MCF 10A (cell line): Measurements from ENCODE around the gene DYRK1A. TPM values are rescaled to one million over a fixed set of nuclear protein-coding genes. Genes with fewer than 3 reads are reported as not detected.

ENCODE experiments used
- BruUV-seq: library from RNA; stranded (reverse); fragments of 400-500 nt; replicated peaks from 2 replicates; lab custom pipeline; 2021; lab: Mats Ljungman, UMichigan
- CTCF ChIA-PET: fragments of 300-600 bp; sonication (Branson Sonifier 250); formaldehyde crosslinking; extraction: SDS; loops from one replicate; lab custom pipeline; 2021; ENCODE audit warnings: antibody characterized with exemption, inconsistent platforms; lab: Yijun Ruan, JAX
- POLR2A ChIA-PET: fragments of 300-600, 350-650 bp; sonication (Branson Sonifier 250); formaldehyde crosslinking; extraction: SDS; loops from one replicate; lab custom pipeline; 2020; ENCODE audit warnings: antibody characterized with exemption, inconsistent platforms; lab: Yijun Ruan, JAX
- DNase-seq: peaks from one replicate; pipeline ENCODE4 v3.0.0-alpha.2; 2018; ENCODE audit not compliant: unreplicated experiment
- H3K27ac Mint-ChIP-seq: one replicate; pipeline ENCODE4 v1.8.0; 2022; ENCODE audit warnings: mild to moderate bottlenecking, low read depth, mixed read lengths; ENCODE audit not compliant: unreplicated experiment
- H3K27me3 Mint-ChIP-seq: one replicate; pipeline ENCODE4 v1.8.0; 2022; ENCODE audit warnings: mixed read lengths; ENCODE audit not compliant: insufficient read depth, unreplicated experiment
- H3K36me3 Mint-ChIP-seq: one replicate; pipeline ENCODE4 v1.8.0; 2022; ENCODE audit warnings: mild to moderate bottlenecking, moderate library complexity, mixed read lengths; ENCODE audit not compliant: insufficient read depth, unreplicated experiment
- H3K4me1 Mint-ChIP-seq: one replicate; pipeline ENCODE4 v1.8.0; 2022; ENCODE audit warnings: mixed read lengths; ENCODE audit not compliant: insufficient read depth, unreplicated experiment
- H3K4me3 Mint-ChIP-seq: one replicate; pipeline ENCODE4 v1.8.0; 2022; ENCODE audit warnings: mild to moderate bottlenecking, moderate library complexity, mixed read lengths; ENCODE audit not compliant: unreplicated experiment
- H3K9me3 Mint-ChIP-seq: one replicate; pipeline ENCODE4 v1.8.0; 2022; ENCODE audit warnings: mixed read lengths; ENCODE audit not compliant: unreplicated experiment
- intact Hi-C: fragments of 100-400 bp; cut with micrococcal nuclease; formaldehyde crosslinking; loops from 2 replicates; pipeline ENCODE4 v1.14.1; 2022
- total RNA-seq: library from RNA; stranded (reverse); gene quantifications from 2 replicates; pipeline ENCODE4 v1.2.3, GENCODE V29; 2022
- TF ChIP-seq, protein P1 (sequence below): fragments of 200-600 bp; IDR thresholded peaks from one replicate; pipeline ENCODE4 v1.8.0; 2022; ENCODE audit warnings: antibody characterized with exemption, mild to moderate bottlenecking; ENCODE audit not compliant: unreplicated experiment

Gene DYRK1A
- total RNA-seq, 1 experiment from 2014 or later = 58.6 TPM

DNA sequence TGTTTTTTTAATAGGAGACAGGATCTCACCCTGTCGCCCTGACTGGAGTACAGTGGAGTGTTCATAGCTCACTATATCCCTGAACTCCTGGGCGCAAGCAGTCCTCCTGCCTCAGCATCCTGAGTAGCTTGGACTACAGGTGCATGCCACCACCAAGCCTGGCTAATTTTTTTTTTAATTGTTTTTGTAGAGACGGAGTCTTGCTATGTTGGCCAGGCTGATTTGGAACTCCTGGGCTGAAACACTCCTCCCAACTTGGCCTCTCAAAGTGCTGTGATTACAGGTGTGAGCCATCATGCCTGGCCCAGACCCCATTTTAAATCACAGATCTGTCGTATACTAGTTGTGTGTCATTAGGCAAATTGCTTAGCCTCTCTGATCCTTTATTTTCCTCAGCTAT is 161.1 kb downstream of the DYRK1A start:
- intact Hi-C loops = no loop called here
- CTCF ChIA-PET = interaction anchor here (0.7 kb wide), 1 partner anchor 146 kb away, joined by 4 read pairs; no protein-coding TSS in a partner anchor
- Mint-ChIP-seq H3K27ac (no peak overlapping the region), H3K36me3 (peaks cover 6% of the 10 kb centered on the region), H3K4me1 (peaks cover 11% of the 10 kb centered on the region), H3K27me3 (no peaks in the 10 kb centered on the region), H3K4me3 (no peak overlapping the region), H3K9me3 (no peaks in the 10 kb centered on the region)
- TF ChIP-seq, protein P1, sequence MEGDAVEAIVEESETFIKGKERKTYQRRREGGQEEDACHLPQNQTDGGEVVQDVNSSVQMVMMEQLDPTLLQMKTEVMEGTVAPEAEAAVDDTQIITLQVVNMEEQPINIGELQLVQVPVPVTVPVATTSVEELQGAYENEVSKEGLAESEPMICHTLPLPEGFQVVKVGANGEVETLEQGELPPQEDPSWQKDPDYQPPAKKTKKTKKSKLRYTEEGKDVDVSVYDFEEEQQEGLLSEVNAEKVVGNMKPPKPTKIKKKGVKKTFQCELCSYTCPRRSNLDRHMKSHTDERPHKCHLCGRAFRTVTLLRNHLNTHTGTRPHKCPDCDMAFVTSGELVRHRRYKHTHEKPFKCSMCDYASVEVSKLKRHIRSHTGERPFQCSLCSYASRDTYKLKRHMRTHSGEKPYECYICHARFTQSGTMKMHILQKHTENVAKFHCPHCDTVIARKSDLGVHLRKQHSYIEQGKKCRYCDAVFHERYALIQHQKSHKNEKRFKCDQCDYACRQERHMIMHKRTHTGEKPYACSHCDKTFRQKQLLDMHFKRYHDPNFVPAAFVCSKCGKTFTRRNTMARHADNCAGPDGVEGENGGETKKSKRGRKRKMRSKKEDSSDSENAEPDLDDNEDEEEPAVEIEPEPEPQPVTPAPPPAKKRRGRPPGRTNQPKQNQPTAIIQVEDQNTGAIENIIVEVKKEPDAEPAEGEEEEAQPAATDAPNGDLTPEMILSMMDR = no peak
- no TSS peak for BruUV-seq
- POLR2A ChIA-PET = no interaction called here
- no peak for DNase-seq

DNA sequence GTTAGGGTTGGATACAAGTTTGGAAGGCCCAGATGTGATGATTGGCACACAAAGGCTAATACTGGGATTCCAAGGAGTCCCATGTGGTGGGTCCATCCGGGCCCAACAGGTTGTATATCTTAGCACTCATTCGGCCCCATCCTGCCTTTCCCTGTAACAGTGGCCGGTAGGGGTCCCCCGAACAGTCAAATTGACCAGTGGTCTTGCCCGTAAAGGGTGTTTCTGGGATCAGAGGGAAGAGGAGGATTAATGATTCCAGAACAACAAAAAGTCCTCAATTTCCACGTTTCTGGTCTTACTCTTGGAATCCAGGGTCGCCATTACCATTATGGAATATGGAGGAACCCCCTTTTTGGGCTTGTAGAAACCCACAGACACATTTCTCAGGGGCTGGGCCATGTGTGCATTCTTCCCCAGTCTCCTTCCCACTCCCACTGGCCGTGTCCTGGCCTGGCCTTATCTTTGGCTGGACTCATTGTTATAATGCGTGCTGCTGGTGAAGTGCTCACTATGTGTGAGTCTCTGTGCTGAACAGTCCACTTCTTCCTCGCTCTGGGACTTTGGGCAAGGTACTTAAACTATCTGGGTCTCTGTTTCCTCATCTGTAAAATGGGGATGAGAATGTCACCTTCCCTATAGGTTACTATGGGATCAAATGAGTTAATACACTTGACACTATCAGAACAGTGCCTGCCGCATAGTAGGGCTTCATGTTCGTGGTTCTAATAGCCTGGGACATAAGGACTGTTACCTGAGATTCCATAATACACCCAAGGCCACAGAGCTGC is 161.8 kb downstream of the DYRK1A start:
- no peaks in the 10 kb centered on the region for H3K27me3 Mint-ChIP-seq
- DNase-seq = no peak
- BruUV-seq = no TSS peak
- TF ChIP-seq, protein P1 = no peak
- peaks cover 18% of the 10 kb centered on the region for H3K4me1 Mint-ChIP-seq
- no peak overlapping the region for H3K27ac Mint-ChIP-seq
- intact Hi-C loops = no loop called here
- POLR2A ChIA-PET = no interaction called here
- CTCF ChIA-PET = no interaction called here
- H3K9me3 Mint-ChIP-seq = no peaks in the 10 kb centered on the region
- peaks cover 6% of the 10 kb centered on the region for H3K36me3 Mint-ChIP-seq
- no peak overlapping the region for H3K4me3 Mint-ChIP-seq

DNA sequence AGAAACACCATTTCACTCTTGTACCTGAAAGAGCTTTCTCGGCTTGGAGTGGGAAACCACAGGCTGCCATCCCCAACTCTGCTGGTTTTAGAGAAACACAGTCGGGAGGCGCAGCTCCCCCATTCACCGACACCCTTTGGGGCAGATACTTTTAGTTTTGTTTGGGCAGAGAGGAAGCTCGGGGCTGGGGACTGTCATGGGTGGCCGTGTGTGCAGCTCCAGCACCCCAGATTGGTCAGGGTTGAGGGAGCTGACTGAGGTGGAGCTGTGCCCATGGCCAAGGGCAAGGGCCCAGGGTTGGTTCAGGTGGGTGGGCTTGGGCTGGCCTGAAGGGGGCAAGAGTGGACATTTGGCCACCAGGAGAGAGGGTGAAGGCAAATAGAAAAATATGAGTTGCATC is 163.1 kb downstream of the DYRK1A start:
- intact Hi-C loops = no loop called here
- POLR2A ChIA-PET = no interaction called here

DNA sequence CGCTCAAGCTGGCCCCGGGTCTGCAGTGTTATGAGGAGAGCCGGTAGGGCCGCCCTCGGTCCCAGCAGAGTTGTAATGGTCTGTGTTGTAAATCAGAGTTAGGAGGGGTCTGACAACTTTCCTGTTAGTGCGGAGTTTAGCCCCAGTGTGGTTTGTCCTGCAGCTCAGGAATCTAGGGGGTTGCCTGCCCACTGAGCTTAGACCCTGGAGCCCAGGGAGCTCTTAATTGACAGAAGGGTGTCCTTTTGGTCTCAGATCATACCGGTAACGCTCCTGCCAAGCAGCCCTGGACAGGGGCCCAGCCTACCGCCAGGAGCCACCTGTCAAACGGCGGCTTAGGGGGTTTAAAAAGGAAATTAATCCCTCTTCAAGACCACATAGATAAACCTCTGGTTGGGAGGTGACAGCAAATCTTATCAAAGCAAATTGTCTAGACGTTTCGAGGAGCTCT is 164.4 kb downstream of the DYRK1A start:
- TF ChIP-seq, protein P1 = no peak
- Mint-ChIP-seq H3K27ac (no peak overlapping the region), H3K36me3 (peaks cover 6% of the 10 kb centered on the region), H3K4me3 (no peak overlapping the region), H3K9me3 (no peaks in the 10 kb centered on the region), H3K27me3 (no peaks in the 10 kb centered on the region), H3K4me1 (peaks cover 29% of the 10 kb centered on the region)
- intact Hi-C loops = no loop called here
- no TSS peak for BruUV-seq
- no peak for DNase-seq
- ChIA-PET POLR2A (interaction anchor here (0.9 kb wide), 1 partner anchor 33 kb away, joined by 4 read pairs; no protein-coding TSS in a partner anchor), CTCF (interaction anchor here (0.6 to 0.7 kb wide), 2 partner anchors 10 to 114 kb away, joined by 3 read pairs; no protein-coding TSS in a partner anchor)

More for the DNA sequence above, 163.1 kb downstream of the DYRK1A start:
- Mint-ChIP-seq H3K27me3 (no peaks in the 10 kb centered on the region), H3K4me1 (peaks cover 29% of the 10 kb centered on the region), H3K36me3 (peaks cover 6% of the 10 kb centered on the region), H3K4me3 (no peak overlapping the region), H3K9me3 (no peaks in the 10 kb centered on the region), H3K27ac (no peak overlapping the region)
- BruUV-seq = no TSS peak
- TF ChIP-seq, protein P1 = no peak
- no peak for DNase-seq
- CTCF ChIA-PET = interaction anchor here (0.8 kb wide), 1 partner anchor 66 kb away, joined by 3 read pairs; no protein-coding TSS in a partner anchor
